Measurements from ENCODE around the gene HCFC1.
A peak's percentile ranks its signal among the peaks of the same experiment; 100 is the strongest.
"Not testable (repeated sequence)": the region's sequence is repeated elsewhere in the genome, so short reads cannot be mapped to it uniquely, and the experiment has no call there.

HCFC1 gene

GRCh38 chrX:153992180-153992579 is 20.6 kb upstream of the HCFC1 start:
- Mint-ChIP-seq H3K36me3 (no peaks in the 10 kb centered on the region), H3K4me1 (peaks cover 15% of the 10 kb centered on the region), H3K27ac (no peak overlapping the region), H3K4me3 (no peak overlapping the region), H3K9me3 (no peaks in the 10 kb centered on the region)
- DNase-seq (ENCODE audit: low spot score in 2 of 2) (no peak), ATAC-seq (no peak)

DNA sequence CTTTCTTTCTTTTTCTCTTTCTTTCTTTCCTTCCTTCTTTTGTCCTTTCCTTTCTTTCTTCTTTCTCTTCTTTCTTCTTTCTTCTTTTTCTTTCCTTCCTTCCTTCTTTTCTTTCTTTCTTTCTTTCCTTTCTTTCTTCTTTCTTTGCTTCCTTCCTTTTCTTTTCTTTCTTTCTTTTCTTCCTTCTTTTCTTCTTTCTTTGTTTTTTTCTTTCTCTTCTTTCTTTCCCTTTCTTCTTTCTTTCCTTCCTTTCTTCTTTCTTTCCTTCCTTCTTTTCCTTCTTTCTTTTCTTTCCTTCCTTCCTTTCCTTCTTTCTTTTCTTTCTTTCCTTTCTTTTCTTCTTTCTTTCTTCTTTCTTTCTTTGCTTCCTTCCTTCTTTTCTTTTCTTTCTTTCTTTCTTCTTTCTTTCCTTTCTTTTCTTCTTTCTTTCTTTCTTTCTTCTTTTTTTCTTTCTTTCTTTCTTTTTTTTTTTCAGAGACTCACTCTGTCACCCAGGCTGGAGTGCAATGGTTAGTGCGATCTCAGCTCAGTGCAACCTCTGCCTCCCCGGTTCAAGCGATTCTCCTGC is 19.5 kb upstream of the HCFC1 start:
- Mint-ChIP-seq H3K27ac (peak overlapping the region; percentile 70), H3K4me3 (peak overlapping the region; percentile 45), H3K36me3 (no peaks in the 10 kb centered on the region), H3K4me1 (peaks cover 15% of the 10 kb centered on the region), H3K9me3 (no peaks in the 10 kb centered on the region)
- DNase-seq (ENCODE audit: low spot score in 2 of 2) (no peak), ATAC-seq (no peak)

GRCh38 chrX:153989973-153990655 is 18.5 kb upstream of the HCFC1 start:
- H3K4me1 Mint-ChIP-seq: peaks cover 15% of the 10 kb centered on the region
- H3K36me3 Mint-ChIP-seq: no peaks in the 10 kb centered on the region
- H3K9me3 Mint-ChIP-seq: no peaks in the 10 kb centered on the region
- ATAC-seq: peak; percentile 20
- no peak for DNase-seq (ENCODE audit: low spot score in 2 of 2)
- H3K27ac Mint-ChIP-seq: peak overlapping the region; percentile 85
- H3K4me3 Mint-ChIP-seq: peak overlapping the region; percentile 44

DNA sequence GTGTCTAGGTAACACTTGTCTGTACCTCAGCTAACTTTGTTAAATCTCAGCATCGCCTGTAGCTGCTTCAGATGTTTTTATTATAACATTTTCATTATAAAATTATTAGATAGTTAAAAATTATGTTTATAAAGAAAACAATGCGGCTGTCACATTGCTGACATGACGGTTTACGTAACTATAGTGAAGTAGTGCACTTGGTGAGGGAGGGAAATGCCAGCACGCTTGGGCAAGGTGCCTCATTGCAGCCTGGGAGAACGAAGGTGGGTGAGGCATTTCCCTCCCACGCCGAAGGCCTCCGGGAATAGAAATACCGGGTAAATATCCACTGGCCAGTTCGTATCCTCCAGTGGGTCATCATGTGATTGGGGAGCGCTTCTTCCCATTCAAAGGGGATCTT is 16.9 kb upstream of the HCFC1 start:
- no peaks in the 10 kb centered on the region for H3K9me3 Mint-ChIP-seq

DNA sequence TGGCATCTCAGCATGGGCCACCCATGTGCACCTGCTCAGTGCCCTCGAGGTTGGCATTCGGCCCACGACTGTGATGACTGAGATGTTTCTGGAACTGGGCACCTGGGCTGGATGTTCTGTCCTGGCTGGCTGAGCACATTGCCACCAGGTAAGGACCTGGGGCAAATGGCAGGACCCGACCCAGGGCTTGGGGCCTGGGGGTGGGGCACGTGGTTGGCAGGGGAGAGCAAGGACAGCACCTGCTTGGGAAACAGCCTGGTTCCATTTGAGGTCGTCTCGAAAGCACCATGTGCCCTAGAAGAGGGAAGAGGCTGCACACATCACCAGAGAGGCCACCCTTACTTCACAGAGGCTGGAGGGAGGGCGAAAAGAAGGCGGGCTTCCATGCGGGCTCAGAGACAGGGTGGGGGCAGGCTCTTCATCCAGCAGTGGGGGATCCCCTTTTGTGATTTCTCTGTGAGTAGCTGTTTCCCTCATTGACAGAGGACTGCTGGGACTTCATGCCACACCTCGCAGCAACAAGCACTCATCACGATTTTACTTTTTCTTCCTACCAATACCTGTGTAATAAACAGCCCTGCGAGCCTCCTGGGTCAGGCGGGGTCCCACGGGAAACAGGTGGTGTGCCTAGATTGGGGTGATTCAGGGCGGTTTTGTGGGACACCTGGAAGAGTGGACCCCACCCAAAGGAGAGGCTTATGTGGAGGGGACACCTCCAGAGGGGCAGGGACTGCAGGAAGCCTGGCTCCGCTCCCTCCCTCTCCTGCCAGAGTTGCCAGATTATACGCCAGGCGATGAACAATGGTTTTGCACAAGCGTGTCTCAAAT is 12.9 kb upstream of the HCFC1 start:
- ATAC-seq: peak; percentile 71
- H3K4me1 Mint-ChIP-seq: peaks cover 41% of the 10 kb centered on the region
- peak overlapping the region; percentile 88 for H3K27ac Mint-ChIP-seq
- H3K9me3 Mint-ChIP-seq: no peaks in the 10 kb centered on the region
- H3K36me3 Mint-ChIP-seq: no peaks in the 10 kb centered on the region
- DNase-seq (ENCODE audit: low spot score in 2 of 2): peak in 1 of 2 donors; percentile 52
- H3K4me3 Mint-ChIP-seq: peak overlapping the region; percentile 73

More for the DNA sequence above, 16.9 kb upstream of the HCFC1 start:
- Mint-ChIP-seq H3K27ac (no peak overlapping the region), H3K4me1 (peaks cover 25% of the 10 kb centered on the region), H3K36me3 (no peaks in the 10 kb centered on the region), H3K4me3 (no peak overlapping the region)
- DNase-seq (ENCODE audit: low spot score in 2 of 2) (no peak), ATAC-seq (no peak)

DNA sequence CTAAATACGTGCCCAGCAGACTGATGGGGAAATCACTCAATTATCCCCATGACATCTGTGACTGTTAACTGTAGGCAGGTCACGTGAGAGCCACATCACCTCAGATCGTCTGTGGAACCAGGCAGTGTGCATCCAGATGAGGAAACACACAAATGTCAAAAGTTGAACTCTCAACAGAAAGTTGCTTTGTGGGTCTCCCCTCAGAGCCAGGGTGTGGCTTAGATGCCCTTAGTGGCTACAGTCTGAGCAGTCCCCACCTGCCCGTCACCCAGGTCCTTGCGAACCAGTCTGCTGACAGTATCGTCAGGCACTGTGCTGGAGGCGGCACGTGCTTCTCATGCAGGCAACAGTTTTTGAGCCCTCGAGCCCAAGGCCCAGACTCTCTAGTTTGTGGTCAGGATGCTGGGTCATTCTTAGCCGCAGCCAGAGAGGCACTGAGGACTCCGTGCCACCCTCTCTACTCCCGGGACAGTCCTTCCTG is 11.7 kb upstream of the HCFC1 start:
- ATAC-seq (no peak), DNase-seq (ENCODE audit: low spot score in 2 of 2) (no peak)
- Mint-ChIP-seq H3K27ac (peak overlapping the region; percentile 87), H3K9me3 (no peaks in the 10 kb centered on the region), H3K36me3 (no peaks in the 10 kb centered on the region), H3K4me3 (peak overlapping the region; percentile 67), H3K4me1 (peaks cover 41% of the 10 kb centered on the region)

- Mint-ChIP-seq H3K27ac (peak overlapping the region; percentile 87), H3K4me3 (peak overlapping the region; percentile 67), H3K36me3 (no peaks in the 10 kb centered on the region), H3K4me1 (peaks cover 41% of the 10 kb centered on the region), H3K9me3 (no peaks in the 10 kb centered on the region)
- ATAC-seq (peak; percentile 63), DNase-seq (ENCODE audit: low spot score in 2 of 2) (no peak)
Observed at GRCh38 chrX:153981771-153982533, 10.3 kb upstream of the HCFC1 start.

DNA sequence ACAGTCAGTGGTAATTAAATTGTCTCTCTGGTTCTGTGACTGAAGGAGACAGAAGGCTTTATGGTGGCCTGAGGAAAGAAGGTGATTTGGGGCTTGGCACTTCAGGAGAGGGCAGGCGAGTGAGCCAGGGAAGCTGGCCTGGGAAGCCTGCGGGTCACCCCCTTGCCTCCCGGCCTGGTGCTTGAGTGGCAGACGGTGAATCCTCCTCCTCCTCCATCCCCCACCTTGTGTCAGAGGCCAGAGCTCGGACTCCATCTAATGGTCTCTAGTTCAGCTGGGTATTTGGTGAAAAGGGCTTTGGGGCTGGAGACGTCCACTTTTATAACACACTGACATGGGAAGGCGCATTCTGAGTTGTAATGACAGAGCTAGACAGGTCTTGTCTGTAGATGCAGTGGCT is 9.6 kb upstream of the HCFC1 start:
- no peaks in the 10 kb centered on the region for H3K9me3 Mint-ChIP-seq
- DNase-seq (ENCODE audit: low spot score in 2 of 2) (no peak), ATAC-seq (no peak)
- H3K27ac Mint-ChIP-seq: peak overlapping the region; percentile 87
- peak overlapping the region; percentile 67 for H3K4me3 Mint-ChIP-seq
- no peaks in the 10 kb centered on the region for H3K36me3 Mint-ChIP-seq
- H3K4me1 Mint-ChIP-seq: peaks cover 41% of the 10 kb centered on the region

GRCh38 chrX:153980394-153980793 is 8.8 kb upstream of the HCFC1 start:
- H3K36me3 Mint-ChIP-seq, H3K9me3 Mint-ChIP-seq: not testable (repeated sequence)
- Mint-ChIP-seq H3K4me1 (peaks cover 46% of the 10 kb centered on the region), H3K27ac (peak overlapping the region; percentile 87), H3K4me3 (peak overlapping the region; percentile 67)
- ATAC-seq: peak; percentile 63
- DNase-seq (ENCODE audit: low spot score in 2 of 2): peak in 1 of 2 donors; percentile 54

DNA sequence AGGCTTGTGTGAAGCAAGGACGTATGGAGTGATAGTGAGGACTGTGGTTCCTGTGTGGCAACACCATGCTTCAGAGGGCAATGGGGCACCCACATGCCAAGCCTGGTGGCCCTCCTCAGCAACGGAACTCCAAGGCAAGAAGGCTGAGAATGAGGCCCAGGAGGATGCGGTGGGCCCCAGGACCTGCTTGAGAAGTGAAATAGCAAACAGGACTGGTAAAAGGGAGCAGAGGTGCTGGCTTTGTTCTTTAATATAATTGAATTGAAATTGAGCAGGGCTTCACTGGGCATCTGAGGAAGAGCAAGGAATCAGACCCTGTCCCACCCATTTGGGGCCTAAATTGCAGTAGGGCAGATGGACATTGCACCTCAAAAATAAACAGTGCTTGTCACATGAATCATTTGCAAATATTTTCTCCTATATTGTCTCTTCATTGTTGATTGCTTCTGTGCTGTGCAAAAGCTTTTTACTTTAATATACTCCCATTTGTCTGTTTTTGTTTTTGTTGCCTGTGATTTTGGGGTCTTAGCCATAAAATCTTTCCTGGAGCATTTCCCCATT is 3.2 kb upstream of the HCFC1 start:
- no peak for DNase-seq (ENCODE audit: low spot score in 2 of 2)
- H3K9me3 Mint-ChIP-seq: no peaks in the 10 kb centered on the region
- ATAC-seq: no peak
- peaks cover 31% of the 10 kb centered on the region for H3K36me3 Mint-ChIP-seq
- peak overlapping the region; percentile 97 for H3K4me3 Mint-ChIP-seq
- peaks cover 15% of the 10 kb centered on the region for H3K4me1 Mint-ChIP-seq
- peak overlapping the region; percentile 93 for H3K27ac Mint-ChIP-seq

GRCh38 chrX:153974003-153974725 is 2.5 kb upstream of the HCFC1 start:
- H3K4me3 Mint-ChIP-seq: peak overlapping the region; percentile 97
- no peak for ATAC-seq
- peaks cover 37% of the 10 kb centered on the region for H3K36me3 Mint-ChIP-seq
- H3K27ac Mint-ChIP-seq: peak overlapping the region; percentile 93
- no peaks in the 10 kb centered on the region for H3K9me3 Mint-ChIP-seq
- peak in 1 of 2 donors; percentile 52 for DNase-seq (ENCODE audit: low spot score in 2 of 2)
- H3K4me1 Mint-ChIP-seq: peaks cover 15% of the 10 kb centered on the region

- no peak for ATAC-seq
- peak overlapping the region; percentile 93 for H3K27ac Mint-ChIP-seq
Observed at GRCh38 chrX:153973127-153974002, 1.7 kb upstream of the HCFC1 start.

DNA sequence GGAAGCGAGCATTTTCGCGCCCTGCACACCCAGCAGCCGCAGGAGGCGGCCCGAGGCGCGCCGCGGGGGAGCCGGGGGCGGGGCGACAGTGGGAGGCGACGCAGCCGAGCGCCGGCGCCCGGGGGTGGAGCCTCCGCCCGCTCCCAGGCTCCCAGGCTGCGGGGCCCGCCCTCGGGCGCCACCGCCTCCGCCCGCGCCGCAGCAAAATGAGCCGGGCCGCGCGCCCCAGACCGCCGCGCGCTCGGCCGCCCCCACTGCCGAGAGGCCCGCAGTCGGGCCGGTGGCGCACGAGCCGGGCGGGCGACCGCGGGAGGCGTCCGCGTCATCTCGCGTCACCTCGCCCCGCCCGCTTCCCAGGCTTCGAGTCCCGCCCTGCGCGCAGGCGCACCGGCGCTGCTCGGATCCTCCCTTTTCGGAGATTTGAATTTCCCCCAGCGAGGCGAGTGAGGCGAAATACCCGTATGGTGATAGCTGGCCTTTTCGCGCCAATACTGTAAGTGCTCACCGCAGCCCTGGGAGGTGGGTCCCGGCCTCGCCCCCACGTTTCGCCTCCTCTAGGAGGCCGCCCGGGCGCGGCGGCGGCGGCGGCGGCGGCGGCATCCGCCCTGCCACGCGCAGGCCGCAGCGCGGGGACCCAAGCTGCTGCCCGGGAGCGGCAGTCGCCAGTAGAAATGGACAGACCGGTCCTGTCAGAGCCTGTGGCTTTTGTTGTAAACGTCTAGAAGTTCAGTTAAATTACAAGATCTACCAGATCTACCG is 929 bp upstream of the HCFC1 start, which contains the start of gene TMEM187:
Gene TMEM187 (plus strand): TSS at position 387 of the 759 bp plus-strand sequence. CDS start 9,309 bp downstream, outside the sequence.
- Mint-ChIP-seq H3K4me3 (peak within 1 kb of the TSS; percentile 97), H3K9me3 (no peaks in the 10 kb centered on the region), H3K4me1 (peaks cover 24% of the 10 kb centered on the region), H3K27ac (peak within 1 kb of the TSS; percentile 100), H3K36me3 (peaks cover 53% of the 10 kb centered on the region)
- ATAC-seq (peak; percentile 71), DNase-seq (ENCODE audit: low spot score in 2 of 2) (peak; percentile 71 to 90)

More at GRCh38 chrX:153973127-153974002, 1.7 kb upstream of the HCFC1 start:
- peak in 1 of 2 donors; percentile 54 for DNase-seq (ENCODE audit: low spot score in 2 of 2)
- H3K4me3 Mint-ChIP-seq: peak overlapping the region; percentile 97
- H3K4me1 Mint-ChIP-seq: peaks cover 16% of the 10 kb centered on the region
- peaks cover 45% of the 10 kb centered on the region for H3K36me3 Mint-ChIP-seq
- no peaks in the 10 kb centered on the region for H3K9me3 Mint-ChIP-seq

All from stimulated activated effector memory CD8-positive, alpha-beta T cell treated with anti-CD3 and anti-CD28 coated beads, Interleukin-12 subunit alpha, Interleukin-12 subunit beta, amount 100 ng/mL, for 72 hours (primary cell).